GM19043 (cell line): ENCODE results near the gene HMGB2.

Experiments
- ATAC-seq: cut with Tn5 transposase; IDR thresholded peaks from one replicate; pipeline ENCODE4 v1.9.1; 2021; ENCODE audit warnings: low read depth; ENCODE audit not compliant: unreplicated experiment

The HMGB2 gene

DNA sequence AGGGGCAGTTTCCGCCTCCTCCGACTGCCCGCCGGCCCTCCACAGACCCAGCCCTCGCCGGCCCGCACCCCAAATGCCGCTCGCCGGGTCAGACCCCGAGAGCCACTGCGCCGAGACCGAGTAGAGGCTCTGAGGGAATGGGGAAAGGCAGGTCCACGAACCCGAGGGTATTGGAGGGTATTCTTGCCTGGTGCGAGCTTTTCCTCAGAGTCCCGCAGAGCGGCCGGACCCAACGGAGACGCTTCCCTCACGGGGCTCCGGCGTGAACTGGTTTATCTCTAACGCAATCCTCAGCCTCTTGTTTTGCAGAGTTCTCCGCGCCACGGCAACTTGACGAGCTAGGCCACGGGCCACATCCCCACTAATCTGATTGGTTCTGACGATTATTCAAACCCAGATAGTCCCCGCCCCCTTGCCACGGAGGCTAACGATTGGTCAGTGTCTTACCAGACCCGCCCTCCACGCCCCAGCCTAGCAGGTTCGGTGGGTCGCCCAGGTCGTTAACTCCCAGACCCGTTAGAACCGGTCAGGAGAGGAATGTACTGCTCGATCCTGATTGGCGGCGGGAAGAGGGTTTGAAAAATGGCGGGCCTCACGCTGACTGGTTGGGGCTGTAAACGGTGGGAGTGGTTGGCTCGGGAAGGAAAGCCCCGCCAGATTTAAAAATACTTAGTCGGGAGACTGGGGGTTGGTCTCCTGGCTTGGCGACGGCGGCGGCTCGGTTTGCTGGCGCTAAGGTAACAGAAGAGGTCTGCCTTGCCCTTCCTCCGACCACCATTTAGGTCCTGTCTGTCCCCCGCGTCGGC lies at the start of gene HMGB2:
Gene HMGB2 (minus strand): TSS at position 274 of the 806 bp plus-strand sequence. CDS start 709 bp downstream, outside the sequence.
- ATAC-seq = peak; percentile 91

DNA sequence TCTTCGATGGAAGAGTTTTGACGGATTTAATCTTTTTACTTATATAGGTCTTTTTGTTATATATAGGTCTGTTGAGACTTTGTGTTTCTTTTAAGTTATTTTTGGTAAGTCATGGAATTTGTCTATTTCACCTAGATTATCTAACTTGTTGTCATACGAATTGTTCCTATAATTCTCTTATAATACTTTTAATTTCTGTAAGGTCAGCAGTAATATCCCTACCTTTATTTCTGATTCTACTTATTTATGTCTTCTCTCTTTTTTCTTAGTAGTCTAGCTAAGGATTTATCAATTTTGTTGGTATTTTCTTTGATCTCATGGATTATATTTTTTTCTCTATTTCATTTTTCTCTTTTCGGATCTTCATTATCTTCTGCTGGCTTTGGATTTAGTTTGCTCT lies 48.2 kb upstream of the HMGB2 start:
- ATAC-seq = no peak

DNA sequence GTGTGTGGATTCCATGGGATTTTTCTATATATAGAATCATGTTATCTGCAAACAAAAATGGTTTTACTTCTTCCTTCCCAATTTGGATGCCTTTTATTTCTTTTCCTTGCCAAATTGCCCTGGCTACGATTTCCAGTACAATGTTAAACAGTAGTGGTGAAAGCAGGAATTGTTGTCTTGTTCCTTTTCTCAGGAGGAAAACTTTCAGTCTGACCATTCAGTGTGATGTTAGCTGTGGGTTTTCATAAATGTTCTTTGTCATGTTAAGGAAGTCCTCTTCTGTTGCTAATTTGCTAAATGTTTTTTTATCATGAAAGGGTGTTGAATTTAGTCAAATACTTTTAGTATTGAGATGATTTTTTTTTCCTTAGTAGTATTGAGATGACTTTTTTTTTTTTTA lies 47.5 kb upstream of the HMGB2 start:
- no peak for ATAC-seq

DNA sequence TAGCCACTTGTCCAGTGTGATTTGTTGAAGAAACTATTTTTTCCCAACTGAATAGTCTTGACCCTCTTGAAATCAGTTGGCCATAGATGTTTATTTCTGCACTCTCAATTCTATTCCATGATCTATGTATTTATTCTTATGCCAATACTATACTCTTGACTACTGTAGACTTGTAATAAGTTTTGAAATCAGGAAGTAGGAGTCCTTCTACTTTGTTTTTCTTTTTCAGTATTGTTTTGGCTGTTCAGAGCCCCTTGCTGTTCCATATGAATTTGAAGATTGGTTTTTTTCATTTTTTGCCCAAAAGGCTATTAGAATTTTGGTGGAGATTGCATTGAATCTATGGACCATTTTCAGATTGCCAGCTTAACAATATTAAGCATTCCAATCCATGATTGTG lies 46.8 kb upstream of the HMGB2 start:
- no peak for ATAC-seq

DNA sequence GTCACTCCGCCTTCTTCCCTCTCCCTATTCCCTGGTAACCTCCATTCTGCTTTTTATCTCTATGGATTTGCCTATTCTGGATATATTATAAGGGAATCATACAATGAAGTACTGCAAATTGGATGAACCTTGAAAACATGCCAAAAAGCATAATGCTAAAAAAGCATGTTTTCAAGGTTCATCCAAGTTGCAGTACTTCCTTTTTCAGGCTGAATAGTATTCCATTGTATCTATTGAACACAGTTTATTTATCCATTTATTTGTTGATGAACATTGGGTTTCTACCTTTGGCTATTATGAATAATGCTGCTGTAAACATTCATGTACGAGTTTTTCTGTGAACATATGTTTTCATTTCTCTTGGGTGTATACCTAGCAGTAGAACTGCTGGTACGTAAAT lies 45.8 kb upstream of the HMGB2 start:
- ATAC-seq = no peak

DNA sequence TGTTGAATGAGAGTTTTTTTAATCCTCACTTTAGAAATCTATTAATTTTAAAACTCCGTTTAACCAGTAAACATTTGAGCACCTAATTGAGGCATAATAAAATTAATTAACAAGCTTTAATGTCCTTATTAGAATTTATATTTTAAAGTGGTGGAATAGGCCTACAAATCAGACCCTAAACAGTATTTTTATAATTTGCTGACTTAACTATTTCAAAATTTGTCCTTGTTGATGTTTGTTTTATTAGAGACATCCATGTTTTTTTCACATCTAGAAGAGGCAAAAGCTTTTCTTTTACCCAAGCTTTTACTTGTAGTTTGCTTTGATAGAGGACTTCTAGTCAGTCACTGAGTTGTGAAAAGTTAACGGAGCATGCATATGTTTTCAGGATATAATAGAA lies 40.4 kb upstream of the HMGB2 start:
- no peak for ATAC-seq

DNA sequence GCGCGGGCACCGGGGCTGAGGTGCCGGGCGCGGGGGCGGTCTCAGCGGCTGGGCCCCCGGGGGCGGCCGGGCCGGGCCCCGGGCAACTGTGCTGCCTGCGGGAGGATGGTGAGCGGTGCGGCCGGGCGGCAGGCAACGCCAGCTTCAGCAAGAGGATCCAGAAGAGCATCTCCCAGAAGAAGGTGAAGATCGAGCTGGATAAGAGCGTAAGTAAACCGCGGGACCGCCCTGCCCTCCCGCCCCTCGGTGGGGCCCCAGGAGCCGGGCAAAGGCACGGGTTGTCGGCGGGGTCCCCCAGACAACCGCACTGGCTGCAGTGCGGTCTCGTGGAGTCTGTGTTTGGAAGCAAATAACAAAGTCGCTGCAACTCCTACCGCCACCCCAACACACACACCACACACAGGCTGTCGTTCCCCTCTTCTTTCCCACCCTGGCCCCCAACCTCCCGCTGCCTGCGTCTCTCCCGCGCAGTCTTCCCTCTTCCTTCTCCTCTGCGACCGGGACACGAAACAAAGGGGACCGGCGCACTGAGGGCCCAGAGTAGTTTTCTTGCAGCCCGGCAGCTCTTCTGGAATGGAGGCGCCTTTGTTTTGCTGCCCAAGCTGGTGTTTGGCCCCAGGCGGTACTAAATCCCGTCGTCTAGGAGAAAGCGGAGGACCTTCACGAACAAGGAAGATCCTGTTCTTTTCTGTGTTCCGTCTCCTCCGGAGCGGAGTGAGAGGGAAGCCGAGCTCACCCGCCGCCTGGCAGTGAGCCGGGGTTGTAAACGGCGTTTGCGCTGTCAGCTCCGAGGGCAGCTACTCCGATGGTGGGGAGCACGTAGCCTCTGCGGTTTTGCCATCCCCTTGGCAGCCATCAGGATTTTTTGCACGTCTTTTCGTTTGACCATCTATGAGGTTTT lies 37.4 kb upstream of the HMGB2 start:
- ATAC-seq = peak; percentile 2

DNA sequence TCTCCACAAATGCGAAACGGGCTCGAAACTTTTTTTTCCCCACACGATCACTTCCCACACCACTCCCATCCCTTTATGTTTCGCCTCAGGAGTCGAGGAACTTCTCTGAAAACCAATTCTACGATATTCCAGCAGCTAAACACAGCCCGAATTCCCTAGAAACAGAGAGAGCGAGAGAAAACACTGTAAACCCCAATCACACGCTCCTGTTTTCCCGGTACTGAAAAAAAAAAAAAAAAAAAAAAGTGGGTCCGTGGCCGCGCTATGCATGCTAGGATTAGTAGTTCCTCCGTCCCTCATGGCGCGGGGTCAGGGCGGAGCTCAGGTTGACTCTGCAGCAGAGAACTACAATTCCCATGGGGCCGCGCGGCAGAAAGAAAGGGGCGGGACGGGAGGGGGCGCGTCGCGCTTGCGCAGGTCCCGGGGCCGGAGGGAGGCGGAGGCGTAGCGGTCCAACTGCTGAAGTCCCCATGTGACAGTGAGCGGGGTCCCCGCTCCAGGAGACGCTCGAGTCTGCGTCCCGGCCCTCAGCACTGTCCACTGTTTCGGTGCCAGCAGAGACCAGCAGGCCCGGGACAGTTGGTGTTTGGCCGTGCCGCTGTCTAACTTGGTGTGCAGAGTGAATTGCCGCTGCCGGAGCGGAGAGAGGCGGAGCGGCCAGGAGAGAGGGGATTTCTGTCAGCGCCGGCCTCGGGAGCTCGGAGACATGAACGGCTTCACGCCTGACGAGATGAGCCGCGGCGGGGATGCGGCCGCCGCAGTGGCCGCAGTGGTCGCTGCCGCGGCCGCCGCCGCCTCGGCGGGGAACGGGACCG lies 36.5 kb upstream of the HMGB2 start, which contains the start of gene SAP30:
Gene SAP30 (plus strand): TSS at position 478 of the 815 bp plus-strand sequence. CDS start 229 bp downstream, at position 707.
- ATAC-seq = peak; percentile 61

DNA sequence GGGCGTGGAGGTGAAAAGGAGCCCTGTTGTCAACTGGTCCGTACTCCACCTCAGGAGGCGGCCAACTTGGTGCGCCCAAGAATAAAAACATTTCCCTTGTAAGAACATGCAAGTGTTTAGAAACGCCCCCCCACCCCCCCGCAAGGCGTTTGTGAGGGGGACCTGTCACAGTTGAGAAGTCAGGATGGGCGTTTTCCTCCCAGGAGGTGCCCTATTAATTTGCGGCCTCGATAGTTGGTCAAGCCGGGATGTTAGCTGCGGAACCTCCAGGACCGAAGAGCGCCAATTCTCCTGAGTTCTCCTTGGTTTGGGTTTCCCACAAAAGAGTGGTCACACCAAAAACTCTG lies 35.9 kb upstream of the HMGB2 start:
- peak; percentile 0 for ATAC-seq

DNA sequence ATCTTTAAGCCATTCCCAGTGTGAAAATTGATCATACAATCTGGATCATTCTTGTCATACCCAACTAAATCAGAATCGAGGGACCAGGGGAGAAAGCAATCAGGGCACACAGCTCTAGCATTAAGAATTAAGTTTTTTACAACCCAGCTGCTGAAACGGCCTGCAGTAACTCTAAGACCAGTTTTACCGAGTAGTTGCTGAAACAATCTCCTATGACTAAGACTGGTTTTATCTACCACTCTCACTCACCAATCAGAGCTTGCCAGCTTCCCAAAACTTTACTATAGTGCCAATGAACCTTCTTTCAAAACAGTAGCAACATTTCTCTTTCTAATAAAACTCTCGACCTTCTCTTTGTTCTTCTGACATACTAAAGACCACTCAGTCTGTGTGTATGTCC lies 33.8 kb upstream of the HMGB2 start:
- no peak for ATAC-seq

DNA sequence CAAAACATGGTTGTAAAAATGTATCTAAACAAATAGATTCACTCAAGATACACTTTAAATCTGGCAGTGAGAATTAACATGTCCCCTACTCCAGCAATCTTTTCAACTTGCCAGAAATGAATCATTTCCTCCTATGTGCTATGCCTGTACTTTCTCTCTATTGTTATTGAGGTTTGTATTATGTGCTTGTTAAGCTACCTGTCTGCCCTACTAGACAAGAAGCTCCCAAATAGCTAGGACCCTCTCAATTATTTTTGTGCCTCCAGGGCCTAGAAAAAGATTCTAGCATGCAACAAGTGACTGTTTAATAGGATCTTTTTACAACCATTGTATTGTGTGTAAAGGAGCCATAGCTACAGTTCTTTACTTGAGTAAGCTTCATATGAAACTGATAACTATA lies 33.1 kb upstream of the HMGB2 start:
- ATAC-seq = peak; percentile 16

DNA sequence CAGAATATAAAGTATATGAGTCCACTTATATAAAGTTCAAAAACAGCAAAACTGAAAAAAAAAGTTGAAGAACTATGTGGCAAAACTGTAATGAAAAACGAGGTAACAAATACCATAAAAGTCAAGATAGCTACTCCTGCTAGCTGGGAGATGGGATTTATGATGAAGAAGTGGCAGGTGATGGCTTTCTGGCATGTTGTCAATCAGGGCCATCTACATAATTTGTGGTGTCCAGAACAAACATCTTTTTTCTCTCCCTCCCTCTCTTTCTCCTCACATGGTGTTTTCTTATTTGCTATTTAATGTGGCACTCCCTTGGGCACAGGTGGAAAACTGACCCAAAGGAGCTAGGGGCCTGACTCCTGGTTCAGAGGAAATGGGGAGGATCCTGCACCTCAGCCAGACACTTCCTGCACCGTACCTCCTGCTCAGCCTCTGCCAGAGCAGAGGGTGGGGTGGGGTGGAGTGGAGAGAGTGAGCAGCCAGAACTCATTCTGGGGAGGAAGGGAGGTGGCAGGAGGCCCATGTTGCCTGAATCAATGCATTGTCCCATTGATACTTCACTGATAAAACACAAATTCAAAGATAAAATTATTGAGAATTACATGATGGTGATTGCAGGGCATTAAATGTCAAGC lies 31.3 kb upstream of the HMGB2 start:
- ATAC-seq = no peak

DNA sequence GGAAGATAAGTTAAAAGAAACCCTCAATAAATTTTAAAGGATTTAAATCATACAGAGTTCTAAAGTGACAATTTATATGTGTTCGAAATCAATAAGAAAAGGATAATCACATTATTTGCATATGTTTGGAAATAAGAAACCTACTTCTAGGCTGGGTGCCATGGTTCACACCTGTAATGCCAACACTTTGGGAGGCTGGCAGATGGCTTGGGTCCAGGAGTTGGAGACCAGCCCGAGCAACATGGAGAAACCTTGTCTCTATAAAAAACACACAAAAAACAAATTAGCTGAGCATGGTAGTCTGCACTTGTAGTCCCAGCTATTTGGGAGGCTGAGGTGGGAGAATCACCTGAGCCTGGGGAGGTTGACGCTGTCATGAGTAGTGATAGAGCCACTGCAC lies 28.5 kb upstream of the HMGB2 start:
- ATAC-seq = no peak

DNA sequence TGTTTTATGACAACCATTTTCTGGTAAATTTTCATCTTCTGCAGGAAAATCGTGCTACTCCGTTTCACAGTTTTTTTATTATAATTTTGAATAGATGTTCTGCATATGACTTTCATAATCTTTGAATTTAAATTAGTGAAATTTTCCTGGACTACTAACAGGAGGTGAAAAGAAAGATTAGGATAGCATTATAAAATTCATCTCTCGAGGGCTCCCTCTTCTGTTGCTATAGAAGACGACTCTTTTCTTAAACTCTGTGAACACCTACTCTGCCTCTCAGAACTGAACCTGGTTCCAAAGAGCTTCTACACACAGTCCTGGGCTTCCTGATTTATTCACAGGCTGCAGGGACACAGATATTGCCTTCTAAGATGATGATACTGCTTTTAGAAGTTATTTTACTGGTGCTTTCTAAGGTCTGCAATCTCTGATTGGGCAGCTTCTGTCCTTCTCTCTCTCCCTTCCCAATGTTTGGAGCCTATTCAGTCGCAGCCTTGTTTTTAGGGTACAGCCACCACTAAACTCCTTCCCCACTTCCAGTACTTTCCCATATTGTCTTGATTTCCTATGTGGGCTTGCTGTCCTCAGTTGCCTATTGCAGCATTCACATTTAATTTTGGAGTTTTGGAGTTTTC lies 26.5 kb upstream of the HMGB2 start:
- ATAC-seq = no peak

DNA sequence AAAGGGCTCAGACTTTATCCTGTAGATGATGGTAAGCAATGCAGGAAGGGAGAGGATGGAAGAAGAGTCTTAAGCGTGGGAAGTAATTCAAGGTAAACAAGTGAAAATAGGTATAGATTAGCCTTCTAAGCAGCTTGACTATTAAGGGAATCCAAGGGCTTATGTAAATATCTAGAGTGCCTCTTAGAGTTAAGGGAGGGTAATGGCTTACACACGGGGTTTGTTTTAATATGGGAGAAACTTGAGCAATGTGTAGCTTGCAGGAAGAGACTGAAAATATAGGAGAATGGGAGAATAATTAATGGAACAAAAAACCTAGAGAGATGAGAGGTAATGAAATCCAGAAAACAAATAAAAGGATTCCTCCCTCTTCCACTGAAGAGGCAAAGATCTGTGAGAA lies 23.8 kb upstream of the HMGB2 start:
- ATAC-seq = no peak

DNA sequence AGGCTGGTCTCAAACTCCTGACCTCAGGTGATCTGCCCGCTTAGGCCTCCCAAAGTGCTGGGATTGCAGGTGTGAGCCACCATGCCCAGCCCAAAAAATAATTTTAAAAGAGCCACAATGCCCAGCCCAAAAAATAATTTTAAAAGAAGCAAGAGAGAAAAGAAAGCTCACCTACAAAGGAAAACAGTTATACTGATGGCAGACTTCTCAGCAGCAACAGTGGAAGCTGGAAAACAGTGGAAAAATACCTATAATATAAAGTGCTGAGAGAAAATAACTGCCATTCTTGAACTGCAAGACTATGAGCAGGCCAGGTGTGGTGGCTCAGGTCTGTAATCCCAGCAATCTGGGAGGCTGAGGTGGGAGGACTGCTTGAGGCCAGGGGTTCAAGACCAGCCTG lies 13.3 kb upstream of the HMGB2 start:
- ATAC-seq = no peak

DNA sequence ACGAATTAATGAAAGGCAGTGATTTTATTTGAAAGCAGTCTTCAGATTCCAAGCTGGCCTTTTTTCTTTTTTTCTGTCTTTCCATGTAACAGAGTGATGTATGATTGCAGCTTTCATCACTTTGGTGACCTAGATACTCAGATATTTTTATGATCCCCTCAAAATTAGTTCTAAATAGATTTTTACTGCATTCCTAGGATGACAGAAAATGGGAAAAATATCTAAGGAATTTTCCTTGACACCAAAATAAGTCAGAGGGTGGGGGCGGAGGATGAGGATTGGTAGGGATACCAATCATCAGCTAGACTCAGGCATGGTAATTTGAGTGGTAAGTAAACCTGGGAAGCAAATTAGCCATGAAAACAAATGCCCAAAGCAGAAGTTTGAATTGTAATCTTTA lies 11.9 kb upstream of the HMGB2 start:
- ATAC-seq = no peak

DNA sequence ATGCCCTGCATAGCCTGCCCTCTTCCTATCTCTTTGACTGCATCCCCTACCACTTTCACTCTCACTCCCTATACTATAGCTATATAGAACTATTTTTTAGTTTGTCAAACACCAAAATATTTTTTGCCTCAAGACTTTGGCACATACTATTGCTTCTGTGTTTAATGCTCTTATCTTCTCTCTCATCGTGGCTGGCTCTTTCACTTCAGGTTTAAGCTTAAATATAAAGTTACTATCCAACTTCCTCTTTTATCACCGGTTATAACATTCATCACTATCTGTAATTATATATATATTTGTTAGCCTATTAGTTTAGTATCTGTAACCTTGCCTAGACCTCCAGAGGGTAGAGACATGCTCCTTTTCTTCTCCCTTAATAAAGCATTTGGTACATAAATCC lies 11.5 kb upstream of the HMGB2 start:
- ATAC-seq = no peak

DNA sequence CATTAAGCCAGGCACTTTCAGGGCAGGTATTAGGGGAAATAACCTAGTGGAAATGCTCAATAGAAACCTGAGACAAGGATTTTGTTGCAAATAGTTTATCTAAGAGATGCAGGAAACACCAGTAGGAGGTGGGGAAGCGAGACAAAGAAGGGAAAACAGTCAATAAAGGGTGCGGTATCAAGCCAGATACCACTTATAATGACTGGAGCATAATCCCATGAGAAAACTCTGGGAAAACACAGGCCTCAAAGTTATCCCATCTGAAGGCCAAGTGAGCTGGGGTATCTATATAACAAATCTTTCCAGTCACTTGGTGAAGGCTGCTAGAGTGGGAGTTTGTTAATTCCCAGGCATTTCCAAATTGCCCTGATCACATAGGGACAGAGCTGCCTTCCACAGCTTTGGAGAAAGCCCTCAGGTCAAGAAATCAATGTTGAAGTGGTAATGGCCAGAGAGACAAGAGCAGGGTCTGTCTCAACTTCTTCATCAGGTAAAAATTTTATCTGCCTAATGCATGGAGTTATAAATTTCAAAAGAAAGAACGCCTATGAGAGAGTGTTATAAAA lies 9.8 kb upstream of the HMGB2 start:
- ATAC-seq = no peak

DNA sequence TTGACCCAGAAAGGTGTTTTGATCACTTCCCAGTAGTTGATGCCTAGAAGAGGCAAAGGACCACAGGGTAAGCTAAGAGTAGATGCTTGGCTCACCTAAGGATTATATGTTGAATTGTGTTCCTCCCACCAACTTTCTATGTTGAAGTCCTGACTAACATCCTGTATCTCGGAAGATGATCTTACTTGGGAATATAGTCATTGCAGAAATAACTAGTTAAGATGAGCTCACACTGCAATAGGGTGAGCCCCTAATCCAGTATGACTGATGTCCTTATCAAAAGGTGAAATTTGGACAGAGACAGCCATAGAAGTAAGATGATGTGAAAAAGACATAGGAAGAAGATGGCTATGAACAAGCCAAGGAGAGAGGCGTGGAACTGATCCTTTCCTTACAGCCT lies 3.3 kb upstream of the HMGB2 start:
- ATAC-seq = no peak
